AG09309 (cell line): ENCODE data around the gene CHI3L2.

Source experiments
- DNase-seq: peaks from one replicate; pipeline ENCODE4 v3.0.0-alpha.2; 2010; ENCODE audit warnings: low read depth
- H3K4me3 ChIP-seq: 2 replicates; pipeline ENCODE4 v1.5.1; 2011; ENCODE audit warnings: mild to moderate bottlenecking, low read depth, low read length, moderate library complexity; ENCODE audit not compliant: control insufficient read depth
- TF ChIP-seq, protein P1 (sequence below): IDR thresholded peaks from 2 replicates; pipeline ENCODE4 v1.5.1; 2011; ENCODE audit warnings: mild to moderate bottlenecking, low read depth, low read length, inconsistent platforms; ENCODE audit not compliant: insufficient read depth, control insufficient read depth; ENCODE audit errors: missing control alignments

CHI3L2 gene

DNA sequence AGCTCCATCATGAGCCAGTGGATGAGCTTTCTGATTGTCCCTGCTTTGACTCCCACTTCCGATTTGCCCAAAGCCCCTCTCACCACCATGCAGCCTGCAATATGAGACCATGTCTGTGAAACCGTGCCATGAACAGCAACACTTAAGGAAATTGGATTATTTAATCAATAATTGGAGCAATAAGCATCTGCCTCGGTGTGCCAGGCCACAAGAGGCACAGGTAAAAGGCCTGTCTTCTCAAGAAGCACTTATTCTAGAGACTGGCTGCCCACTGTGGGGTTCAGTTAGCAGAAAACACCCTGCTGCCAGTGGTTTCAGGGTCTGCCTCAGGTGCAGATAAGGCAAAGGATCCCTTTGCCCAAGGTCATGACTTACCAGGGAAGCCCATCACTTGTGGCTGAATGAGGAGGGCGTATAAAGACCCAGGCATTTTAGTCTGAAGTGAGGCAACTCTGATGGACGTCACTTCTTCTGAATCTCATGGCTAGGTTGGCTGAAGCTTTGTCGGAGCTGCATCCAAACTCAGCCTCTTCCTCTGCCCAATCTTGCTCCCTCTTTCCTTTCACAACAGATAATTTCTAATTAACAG lies 7.1 kb upstream of the CHI3L2 start:
- H3K4me3 ChIP-seq, result no peak overlapping the region
- DNase-seq, result no peak
- TF ChIP-seq, protein P1, sequence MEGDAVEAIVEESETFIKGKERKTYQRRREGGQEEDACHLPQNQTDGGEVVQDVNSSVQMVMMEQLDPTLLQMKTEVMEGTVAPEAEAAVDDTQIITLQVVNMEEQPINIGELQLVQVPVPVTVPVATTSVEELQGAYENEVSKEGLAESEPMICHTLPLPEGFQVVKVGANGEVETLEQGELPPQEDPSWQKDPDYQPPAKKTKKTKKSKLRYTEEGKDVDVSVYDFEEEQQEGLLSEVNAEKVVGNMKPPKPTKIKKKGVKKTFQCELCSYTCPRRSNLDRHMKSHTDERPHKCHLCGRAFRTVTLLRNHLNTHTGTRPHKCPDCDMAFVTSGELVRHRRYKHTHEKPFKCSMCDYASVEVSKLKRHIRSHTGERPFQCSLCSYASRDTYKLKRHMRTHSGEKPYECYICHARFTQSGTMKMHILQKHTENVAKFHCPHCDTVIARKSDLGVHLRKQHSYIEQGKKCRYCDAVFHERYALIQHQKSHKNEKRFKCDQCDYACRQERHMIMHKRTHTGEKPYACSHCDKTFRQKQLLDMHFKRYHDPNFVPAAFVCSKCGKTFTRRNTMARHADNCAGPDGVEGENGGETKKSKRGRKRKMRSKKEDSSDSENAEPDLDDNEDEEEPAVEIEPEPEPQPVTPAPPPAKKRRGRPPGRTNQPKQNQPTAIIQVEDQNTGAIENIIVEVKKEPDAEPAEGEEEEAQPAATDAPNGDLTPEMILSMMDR, result no peak

DNA sequence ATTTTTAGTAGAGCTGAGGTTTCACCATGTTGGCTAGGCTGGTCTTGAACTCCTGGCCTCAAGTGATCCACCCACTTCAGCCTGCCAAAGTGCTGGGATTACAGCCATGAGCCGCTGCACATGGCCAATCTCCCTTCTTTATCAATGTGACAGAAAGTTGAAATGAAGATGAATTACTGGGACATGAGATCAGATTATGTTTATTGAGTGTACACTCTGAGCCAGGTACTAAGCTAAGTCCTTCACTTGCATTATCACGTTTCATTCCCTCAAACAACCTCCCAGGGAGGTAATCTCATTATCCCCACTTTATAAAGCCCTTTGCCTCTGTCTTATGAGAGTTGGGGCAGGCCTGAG lies 6.3 kb upstream of the CHI3L2 start:
- no peak for DNase-seq
- H3K4me3 ChIP-seq, result no peak overlapping the region
- TF ChIP-seq, protein P1, result no peak

DNA sequence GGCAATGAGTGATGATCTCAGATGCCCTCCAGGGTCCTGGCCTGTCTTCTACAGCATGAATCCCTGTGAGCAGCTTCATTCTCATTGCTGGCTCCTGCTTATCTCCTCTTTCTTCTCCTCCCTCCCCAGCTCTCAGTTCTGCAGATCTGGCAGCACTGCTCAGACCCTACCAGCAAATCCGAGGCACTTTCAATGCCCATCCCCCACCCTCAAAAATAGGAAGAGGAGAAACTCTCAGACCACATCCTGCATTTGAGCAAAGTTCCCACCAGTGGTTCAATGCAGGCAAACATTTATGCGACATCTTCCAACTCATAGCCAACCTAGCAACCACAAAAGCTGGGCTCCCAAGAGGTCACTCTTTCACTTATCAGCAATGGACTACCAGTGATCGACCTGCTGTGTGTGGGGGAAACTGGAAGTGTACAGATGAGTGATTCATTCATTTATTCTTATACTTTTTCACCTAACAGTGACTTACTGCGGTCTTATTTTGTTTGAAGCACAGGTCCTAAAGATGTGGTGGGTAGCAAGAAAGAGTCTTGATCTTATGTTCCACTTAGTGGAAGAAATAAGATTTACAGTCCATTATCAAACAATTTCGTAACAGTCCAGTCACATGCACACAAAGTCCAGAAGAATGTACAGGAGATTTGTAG lies 5.8 kb upstream of the CHI3L2 start:
- no peak overlapping the region for H3K4me3 ChIP-seq
- no peak for DNase-seq
- TF ChIP-seq, protein P1, result no peak

DNA sequence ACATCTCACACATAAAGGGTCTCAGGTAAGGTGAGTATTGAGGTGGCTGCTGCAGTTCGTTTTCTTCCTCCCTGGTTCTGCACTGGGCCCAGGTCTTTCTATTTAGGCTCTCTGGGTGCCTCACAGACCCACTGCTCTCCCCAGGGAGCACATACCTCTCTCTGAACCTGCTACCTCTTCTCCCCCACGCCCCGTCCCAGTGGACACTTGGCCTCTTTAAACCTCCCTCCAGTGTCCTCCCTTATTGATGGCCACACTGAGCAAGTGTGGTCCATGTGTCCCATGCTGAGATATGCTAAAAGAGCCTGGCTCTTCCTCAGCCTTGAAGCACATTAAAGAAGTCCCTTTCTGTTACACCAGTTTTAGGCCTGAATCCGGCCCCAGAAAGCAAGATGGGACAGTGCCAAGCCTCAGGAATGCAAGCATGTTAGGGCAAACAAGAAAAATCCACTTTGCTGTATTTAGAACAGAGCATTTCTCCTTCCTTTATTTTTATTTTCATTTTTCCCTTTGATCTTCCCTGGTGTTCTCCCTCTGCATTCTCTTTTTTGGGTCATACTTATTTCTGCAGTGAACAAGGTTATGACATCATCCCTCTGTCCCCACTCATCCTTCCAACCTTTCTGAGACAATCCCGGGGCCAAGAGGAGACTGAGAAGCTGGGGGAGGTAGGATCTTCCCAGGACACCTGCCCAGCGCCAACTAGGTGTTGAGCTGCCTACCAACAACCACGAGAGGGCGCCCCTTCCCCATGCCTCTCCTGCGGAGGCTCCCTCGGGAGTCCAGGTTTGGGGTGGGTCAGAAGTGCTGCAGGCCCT lies 5.0 kb upstream of the CHI3L2 start:
- H3K4me3 ChIP-seq, result no peak overlapping the region
- TF ChIP-seq, protein P1, result peak; percentile 97

DNA sequence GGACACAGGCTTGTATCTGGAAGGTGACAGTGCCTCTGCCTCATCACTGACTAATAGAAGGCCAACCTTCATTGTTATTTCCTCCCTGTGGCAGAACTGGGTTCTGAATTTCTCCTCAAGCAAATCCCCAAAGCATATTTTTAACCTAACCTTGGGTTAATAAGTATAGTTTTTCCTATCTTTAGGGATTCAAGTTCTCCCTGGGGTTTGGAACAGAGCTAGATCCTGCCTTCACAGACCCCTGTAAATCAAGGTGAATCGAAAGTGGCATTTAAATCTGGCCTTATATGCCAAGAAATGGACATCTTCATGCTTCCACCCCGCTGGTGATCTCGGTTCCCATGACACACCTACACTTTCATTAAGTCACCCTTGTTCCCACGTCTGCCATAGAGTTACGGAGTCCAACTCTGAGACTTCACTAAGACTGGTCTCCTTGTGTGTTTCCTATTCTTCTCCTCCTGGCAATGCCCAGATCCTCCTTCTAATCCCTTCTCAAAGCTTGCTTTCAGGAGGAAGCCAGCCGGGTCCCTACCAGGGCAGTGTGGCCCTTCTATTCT lies 4.3 kb upstream of the CHI3L2 start:
- DNase-seq, result no peak
- H3K4me3 ChIP-seq, result no peak overlapping the region
- TF ChIP-seq, protein P1, result no peak

More for the DNA sequence above, 5.0 kb upstream of the CHI3L2 start:
- no peak for DNase-seq

DNA sequence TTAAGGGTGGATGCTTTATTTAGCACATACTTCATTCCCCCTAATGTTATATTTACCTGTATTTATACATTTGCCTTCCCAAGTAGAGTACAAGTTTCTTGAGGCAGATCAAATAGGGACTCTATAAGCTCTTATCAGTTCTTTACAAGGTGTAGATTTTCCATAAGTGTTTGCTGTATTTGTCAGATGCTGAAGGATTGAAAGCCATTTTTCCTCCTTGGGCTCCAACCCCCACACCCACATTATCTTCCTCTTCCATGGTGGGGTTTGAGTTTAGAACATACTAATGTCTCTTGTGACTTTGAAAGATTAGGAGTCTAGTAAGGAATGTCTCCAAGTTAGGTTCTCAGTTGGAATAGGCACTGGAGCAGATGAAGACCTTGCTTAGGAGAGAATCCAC lies 2.4 kb upstream of the CHI3L2 start:
- TF ChIP-seq, protein P1, result no peak
- no peak overlapping the region for H3K4me3 ChIP-seq
- DNase-seq, result no peak
